Left ventricle myocardium inferior (tissue), 1 donor: Measurements from ENCODE around the gene CHGA. TPM values are rescaled to one million over a fixed set of nuclear protein-coding genes. Genes with fewer than 3 reads are reported as not detected.

ENCODE experiments used
- DNase-seq: peaks from one replicate; pipeline ENCODE4 v3.0.0-alpha.2; 2020
- H3K27ac ChIP-seq: fragments of 200-600 bp; replicated peaks from 2 replicates; pipeline ENCODE4 v1.8.0; 2021
- H3K27me3 ChIP-seq: fragments of 200-600 bp; 2 replicates; pipeline ENCODE4 v1.8.0; 2021; ENCODE audit warnings: low read depth
- H3K36me3 ChIP-seq: fragments of 200-600 bp; 2 replicates; pipeline ENCODE4 v1.8.0; 2021
- H3K4me1 ChIP-seq: fragments of 200-600 bp; 2 replicates; pipeline ENCODE4 v1.8.0; 2021
- H3K4me3 ChIP-seq: fragments of 200-600 bp; 2 replicates; pipeline ENCODE4 v1.8.0; 2021; ENCODE audit warnings: mild to moderate bottlenecking, moderate library complexity
- H3K9me3 ChIP-seq: fragments of 200-600 bp; replicated peaks from 2 replicates; pipeline ENCODE4 v1.8.0; 2021
- CTCF ChIP-seq: fragments of 200-600 bp; IDR thresholded peaks from 2 replicates; pipeline ENCODE4 v1.8.0; 2021; ENCODE audit warnings: antibody characterized with exemption, mild to moderate bottlenecking, borderline replicate concordance
- intact Hi-C: fragments of 100-400 bp; cut with micrococcal nuclease; formaldehyde crosslinking; loops from one replicate; pipeline ENCODE4 v1.11.0; 2022
- total RNA-seq: library from RNA; stranded (reverse); fragmentation: NEBNext Ultra II Directional; extraction: Animal tissue kit (Norgen Biotek cat#: 25700); gene quantifications from one replicate; pipeline ENCODE4 v1.2.1, GENCODE V29; 2021
- donor health status: DM: no; HTN: yes; CAD: no; lungs with severe emphysema.

The CHGA gene
- total RNA-seq, 1 donor from 2014 or later = not detected

DNA sequence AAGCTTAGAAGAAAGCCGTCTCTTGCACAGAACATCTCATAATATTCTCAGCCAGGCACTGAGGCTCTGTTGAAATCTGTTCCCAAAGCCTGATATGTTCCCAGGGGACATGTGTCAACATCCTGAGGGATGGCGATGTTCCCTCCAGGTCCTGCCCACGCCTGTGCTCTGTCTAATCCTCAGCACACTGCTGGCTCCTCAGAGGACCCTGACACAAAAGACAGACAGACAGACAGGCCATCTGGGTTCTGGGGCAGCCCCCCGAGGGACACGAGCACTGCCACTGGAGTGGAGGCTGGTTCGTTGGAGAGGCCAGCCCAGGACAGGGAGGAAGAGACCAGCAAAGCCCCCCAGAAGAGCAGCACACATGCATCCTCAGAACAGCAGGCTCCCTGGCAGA is 27.8 kb downstream of the CHGA start:
- no peaks in the 10 kb centered on the region for H3K27me3 ChIP-seq
- H3K4me1 ChIP-seq = peaks cover 80% of the 10 kb centered on the region
- intact Hi-C loops = loop anchor here (5.0 kb wide), 1 partner anchor 187 kb away; no protein-coding TSS in a partner anchor
- peaks cover 30% of the 10 kb centered on the region for H3K36me3 ChIP-seq
- no peak for DNase-seq
- TF ChIP-seq CTCF = no peak
- H3K9me3 ChIP-seq = no peaks in the 10 kb centered on the region
- no peak overlapping the region for H3K4me3 ChIP-seq
- H3K27ac ChIP-seq = peak overlapping the region; percentile 87

DNA sequence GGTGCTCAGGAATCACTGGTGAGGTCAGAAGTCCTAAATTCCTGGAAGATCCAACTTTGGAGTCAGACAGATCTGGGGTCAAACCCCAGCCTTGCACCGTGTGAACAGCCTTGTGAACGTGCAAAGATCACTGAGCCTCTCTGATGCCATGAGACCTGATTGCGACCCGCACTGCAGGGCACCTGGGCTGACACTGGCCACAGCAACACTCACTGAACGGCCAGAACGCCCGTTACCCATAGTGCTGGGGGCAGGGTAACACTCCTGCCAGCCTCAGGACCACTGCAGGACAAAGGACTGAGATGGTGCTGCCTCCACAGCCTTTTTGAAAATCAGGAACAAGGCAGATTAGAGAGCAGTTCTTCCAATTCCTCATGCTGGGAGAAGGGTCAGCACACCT is 28.3 kb downstream of the CHGA start:
- intact Hi-C loops = loop anchor here (5.0 kb wide), 1 partner anchor 186 kb away; no protein-coding TSS in a partner anchor
- Histone ChIP-seq H3K27ac (peak overlapping the region; percentile 87), H3K36me3 (peaks cover 28% of the 10 kb centered on the region), H3K4me1 (peaks cover 80% of the 10 kb centered on the region), H3K4me3 (no peak overlapping the region), H3K9me3 (no peaks in the 10 kb centered on the region), H3K27me3 (no peaks in the 10 kb centered on the region)
- no peak for DNase-seq
- TF ChIP-seq CTCF = no peak

DNA sequence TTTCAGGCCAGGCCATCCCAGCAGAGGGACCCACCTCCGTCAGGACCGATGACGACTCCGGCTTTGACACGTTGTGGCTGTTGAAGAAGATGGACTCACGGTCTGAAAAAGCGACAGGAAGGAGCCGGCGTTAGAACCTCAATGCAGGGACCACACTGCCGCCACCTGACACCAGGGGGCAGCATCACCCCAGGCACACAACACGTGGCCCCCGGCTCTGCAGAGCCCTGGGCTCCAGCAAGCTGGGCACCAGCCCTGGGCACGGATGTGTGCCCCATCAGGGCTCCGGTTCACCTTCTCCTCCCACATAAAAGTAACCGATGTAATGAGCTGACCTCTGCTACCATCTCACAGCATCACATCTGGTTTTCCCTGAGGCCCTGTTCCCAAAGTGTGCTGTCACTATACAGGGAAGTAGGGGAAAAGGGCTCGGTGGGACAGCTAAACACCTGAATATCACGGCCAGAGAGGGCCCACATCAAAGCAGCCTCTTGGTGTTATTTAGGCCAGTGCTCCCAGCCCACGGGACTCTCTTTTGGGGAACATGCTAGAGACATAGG is 29.0 kb downstream of the CHGA start:
- no peaks in the 10 kb centered on the region for H3K9me3 ChIP-seq
- H3K4me1 ChIP-seq = peaks cover 75% of the 10 kb centered on the region
- H3K27ac ChIP-seq = peak overlapping the region; percentile 87
- peak; percentile 97 for TF ChIP-seq CTCF
- intact Hi-C loops = loop anchor here (5.0 kb wide), 1 partner anchor 185 kb away; no protein-coding TSS in a partner anchor
- no peaks in the 10 kb centered on the region for H3K27me3 ChIP-seq
- H3K36me3 ChIP-seq = peaks cover 32% of the 10 kb centered on the region
- H3K4me3 ChIP-seq = no peak overlapping the region
- DNase-seq = peak; percentile 82

DNA sequence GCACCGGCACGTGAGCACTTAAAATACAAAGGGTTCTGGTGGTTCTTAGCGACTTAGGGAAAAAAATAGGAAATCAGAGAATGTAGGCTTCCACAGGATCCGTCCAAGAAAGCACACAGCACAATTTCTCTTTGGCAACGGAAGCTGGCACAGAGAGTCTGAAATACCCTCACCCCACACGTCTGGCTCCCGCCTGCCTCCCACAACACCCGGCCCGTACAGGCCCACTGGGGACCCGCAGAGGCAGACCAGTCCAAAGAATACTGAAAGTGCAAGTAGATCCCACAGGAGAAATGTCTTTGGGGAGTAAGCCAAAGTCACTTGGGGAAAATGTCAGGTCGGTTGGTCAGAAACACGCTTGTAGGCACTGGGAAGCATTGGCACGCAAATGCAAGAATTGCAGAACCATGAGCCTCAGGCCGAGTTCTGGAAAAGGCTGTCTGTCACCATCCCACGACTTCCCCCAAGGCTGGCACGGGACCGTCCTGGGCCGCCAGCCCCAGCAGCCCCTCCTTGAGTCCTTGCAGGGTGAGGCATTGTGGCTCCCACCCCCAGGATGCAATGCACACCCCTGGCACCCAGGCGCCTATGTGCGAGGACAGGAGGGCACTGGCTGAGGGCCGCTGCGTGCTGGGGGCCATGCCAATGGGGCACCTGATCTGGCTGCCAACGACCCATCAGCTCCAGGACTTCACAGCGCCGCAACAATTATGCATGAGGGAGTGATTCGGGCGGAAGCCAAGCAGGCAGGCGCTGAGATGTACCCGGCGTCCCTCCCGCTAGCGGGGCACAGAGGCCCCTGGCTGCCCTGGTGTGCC is 29.7 kb downstream of the CHGA start:
- no peak overlapping the region for H3K4me3 ChIP-seq
- TF ChIP-seq CTCF = peak; percentile 13
- H3K36me3 ChIP-seq = peaks cover 37% of the 10 kb centered on the region
- H3K9me3 ChIP-seq = no peaks in the 10 kb centered on the region
- no peaks in the 10 kb centered on the region for H3K27me3 ChIP-seq
- DNase-seq = peak; percentile 79
- H3K4me1 ChIP-seq = peaks cover 68% of the 10 kb centered on the region
- peak overlapping the region; percentile 87 for H3K27ac ChIP-seq
- intact Hi-C loops = loop anchor here (5.0 kb wide), 1 partner anchor 185 kb away; no protein-coding TSS in a partner anchor

DNA sequence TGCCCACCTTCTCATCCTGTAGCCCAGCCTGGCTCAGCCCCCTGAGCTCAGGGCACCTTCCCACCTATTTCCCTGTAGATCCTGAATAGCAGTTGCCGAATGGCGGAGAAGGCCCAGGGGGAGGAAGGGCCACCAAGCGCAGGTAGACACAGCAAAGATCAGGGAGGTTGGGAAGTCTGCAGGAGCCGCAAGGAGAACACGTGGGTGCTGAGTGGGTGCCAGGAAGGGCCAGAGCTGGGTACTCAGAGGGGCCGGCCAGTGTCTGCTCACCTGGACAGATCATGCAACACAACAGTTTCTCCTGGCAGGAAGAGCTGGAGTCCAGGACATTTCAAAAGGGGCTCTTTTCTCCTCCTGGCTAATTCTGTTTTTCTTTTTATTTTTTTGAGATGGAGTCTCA is 30.6 kb downstream of the CHGA start:
- no peak for TF ChIP-seq CTCF
- Histone ChIP-seq H3K27ac (peak overlapping the region; percentile 87), H3K4me1 (peaks cover 72% of the 10 kb centered on the region), H3K27me3 (no peaks in the 10 kb centered on the region), H3K36me3 (peaks cover 37% of the 10 kb centered on the region), H3K9me3 (no peaks in the 10 kb centered on the region), H3K4me3 (no peak overlapping the region)
- no peak for DNase-seq
- intact Hi-C loops = loop anchor here (5.0 kb wide), 1 partner anchor 184 kb away; no protein-coding TSS in a partner anchor
